Heart left ventricle (tissue), 13 donors: ENCODE data around the gene GALNT18.

Source experiments
- POLR2A ChIP-seq, 2 donors: fragments of 450-650 bp; IDR thresholded peaks; one replicate each; pipeline ENCODE4 v1.6.1; 2017; ENCODE audit warnings: antibody characterized with exemption in 2 of 2, mild to moderate bottlenecking in 2 of 2, moderate library complexity in 2 of 2
- TF ChIP-seq, protein P1 (sequence below), 12 donors: fragments of 200-600 bp; sonication (generic) in 4 of 12; IDR thresholded peaks; one replicate each; pipeline versions ENCODE4 v1.5.0 to v1.8.0; 2018 to 2022; ENCODE audit warnings: antibody characterized with exemption in 12 of 12, mild to moderate bottlenecking in 5 of 12
- donor health status: ischemic (EF 13 %, LVEDD 7.1; RV severe dilation, severe dysfunction).
- donor health status: DM: no; HTN: yes; CAD: no.
- donor health status: DM: no; HTN: no; CAD: no.
- donor health status: ischemic (EF 25% LVEDD 6.9; RV normal size, moderate dysfunction).
- donor health status: ischemic (EF 25% LVEDD 5.7; RV mildly dilated, moderate dysfunction).
- donor health status: ischemic (EF 35%, LVEDD 5.7; RV mildly dilated, moderate dysfunction).
- donor health status: nonischemic (EF 11% LVEDD 7.7; RV severe dilation, severe dysfunction).
- donor health status: DM: yes; HTN: yes; CAD: no.
- donor health status: PGD.
- donor health status: ischemic (EF 29% LVEDD 5.4; RV normal size, mild dysfunction).
- donor health status: nonischemic (EF 23%, LVEDD 6.1; RV moderate dilation, normal function).

DNA sequence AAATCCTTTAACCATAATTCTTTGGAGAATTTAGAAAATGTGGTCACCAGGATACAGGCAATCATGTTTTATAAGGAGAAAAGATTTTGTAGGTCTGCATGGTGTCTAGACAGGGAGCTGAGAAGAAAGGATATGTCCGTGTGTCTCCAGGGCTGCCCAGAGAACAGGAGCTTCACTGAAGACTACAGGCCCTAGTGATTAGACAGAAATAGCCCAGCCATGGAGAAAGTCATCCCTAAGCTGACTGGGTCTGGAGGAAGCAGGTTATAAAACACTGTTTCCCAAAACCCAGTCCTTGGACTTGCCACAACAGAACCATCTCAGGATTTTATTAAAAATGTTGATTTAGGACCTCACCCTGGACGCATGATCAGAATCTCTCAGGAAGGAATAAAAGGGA, 84.4 kb downstream of the GALNT18 start:
- no peak for TF ChIP-seq POLR2A (IDR thresholded peaks at IDR 0.05)
- TF ChIP-seq, protein P1, sequence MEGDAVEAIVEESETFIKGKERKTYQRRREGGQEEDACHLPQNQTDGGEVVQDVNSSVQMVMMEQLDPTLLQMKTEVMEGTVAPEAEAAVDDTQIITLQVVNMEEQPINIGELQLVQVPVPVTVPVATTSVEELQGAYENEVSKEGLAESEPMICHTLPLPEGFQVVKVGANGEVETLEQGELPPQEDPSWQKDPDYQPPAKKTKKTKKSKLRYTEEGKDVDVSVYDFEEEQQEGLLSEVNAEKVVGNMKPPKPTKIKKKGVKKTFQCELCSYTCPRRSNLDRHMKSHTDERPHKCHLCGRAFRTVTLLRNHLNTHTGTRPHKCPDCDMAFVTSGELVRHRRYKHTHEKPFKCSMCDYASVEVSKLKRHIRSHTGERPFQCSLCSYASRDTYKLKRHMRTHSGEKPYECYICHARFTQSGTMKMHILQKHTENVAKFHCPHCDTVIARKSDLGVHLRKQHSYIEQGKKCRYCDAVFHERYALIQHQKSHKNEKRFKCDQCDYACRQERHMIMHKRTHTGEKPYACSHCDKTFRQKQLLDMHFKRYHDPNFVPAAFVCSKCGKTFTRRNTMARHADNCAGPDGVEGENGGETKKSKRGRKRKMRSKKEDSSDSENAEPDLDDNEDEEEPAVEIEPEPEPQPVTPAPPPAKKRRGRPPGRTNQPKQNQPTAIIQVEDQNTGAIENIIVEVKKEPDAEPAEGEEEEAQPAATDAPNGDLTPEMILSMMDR (IDR thresholded peaks at IDR 0.05), result no peak
